ENCODE results near the gene SVIL.
"Not testable (repeated sequence)": the region's sequence is repeated elsewhere in the genome, so short reads cannot be mapped to it uniquely, and the experiment has no call there.

SVIL gene

DNA sequence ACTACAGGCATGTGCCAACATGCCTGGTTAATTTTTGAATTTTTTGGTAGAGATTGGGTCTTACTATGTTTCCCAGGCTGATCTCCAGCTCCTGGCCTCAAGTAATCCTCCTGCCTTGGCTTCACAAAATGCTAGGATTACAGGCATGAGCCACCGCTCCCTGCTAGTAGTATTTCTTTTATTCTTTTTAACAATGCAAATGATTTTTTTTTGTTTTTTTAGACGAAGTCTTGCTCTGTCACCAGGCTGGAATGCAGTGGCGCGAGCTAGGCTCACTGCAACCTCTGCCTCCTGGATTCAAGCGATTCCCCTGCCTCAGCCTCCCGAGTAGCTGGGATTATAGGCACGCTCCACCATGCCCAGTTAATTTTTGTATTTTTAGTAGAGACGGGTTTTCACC lies 58.1 kb downstream of the SVIL start:
- no peak overlapping the region for H3K4me3 ChIP-seq (ENCODE audit: low read length)
- TF ChIP-seq, protein P1, sequence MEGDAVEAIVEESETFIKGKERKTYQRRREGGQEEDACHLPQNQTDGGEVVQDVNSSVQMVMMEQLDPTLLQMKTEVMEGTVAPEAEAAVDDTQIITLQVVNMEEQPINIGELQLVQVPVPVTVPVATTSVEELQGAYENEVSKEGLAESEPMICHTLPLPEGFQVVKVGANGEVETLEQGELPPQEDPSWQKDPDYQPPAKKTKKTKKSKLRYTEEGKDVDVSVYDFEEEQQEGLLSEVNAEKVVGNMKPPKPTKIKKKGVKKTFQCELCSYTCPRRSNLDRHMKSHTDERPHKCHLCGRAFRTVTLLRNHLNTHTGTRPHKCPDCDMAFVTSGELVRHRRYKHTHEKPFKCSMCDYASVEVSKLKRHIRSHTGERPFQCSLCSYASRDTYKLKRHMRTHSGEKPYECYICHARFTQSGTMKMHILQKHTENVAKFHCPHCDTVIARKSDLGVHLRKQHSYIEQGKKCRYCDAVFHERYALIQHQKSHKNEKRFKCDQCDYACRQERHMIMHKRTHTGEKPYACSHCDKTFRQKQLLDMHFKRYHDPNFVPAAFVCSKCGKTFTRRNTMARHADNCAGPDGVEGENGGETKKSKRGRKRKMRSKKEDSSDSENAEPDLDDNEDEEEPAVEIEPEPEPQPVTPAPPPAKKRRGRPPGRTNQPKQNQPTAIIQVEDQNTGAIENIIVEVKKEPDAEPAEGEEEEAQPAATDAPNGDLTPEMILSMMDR (IDR thresholded peaks at IDR 0.05; ENCODE audit: insufficient read depth, low read depth, low read length, missing control alignments), result no peak
- DNase-seq (ENCODE audit: low read depth), result peak; percentile 81

DNA sequence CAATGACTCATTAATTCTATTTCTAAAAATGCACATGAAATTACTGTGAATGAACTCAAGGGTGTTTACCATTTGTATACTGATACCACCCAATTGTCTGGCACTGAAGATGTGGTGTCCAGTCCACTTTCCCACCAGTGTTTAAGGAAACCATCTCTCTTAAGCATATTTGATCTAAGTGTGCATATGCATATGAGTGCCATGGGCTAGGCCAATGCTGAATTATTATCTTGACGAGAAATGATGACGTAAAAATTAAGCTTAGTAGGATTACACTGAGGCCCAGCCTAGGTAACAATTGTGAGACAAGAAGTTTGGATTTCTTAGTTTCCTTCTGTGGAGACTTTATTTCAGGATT lies 59.7 kb downstream of the SVIL start:
- TF ChIP-seq, protein P1 (IDR thresholded peaks at IDR 0.05; ENCODE audit: insufficient read depth, low read depth, low read length, missing control alignments), result no peak
- no peak for DNase-seq (ENCODE audit: low read depth)
- no peak overlapping the region for H3K4me3 ChIP-seq (ENCODE audit: low read length)

DNA sequence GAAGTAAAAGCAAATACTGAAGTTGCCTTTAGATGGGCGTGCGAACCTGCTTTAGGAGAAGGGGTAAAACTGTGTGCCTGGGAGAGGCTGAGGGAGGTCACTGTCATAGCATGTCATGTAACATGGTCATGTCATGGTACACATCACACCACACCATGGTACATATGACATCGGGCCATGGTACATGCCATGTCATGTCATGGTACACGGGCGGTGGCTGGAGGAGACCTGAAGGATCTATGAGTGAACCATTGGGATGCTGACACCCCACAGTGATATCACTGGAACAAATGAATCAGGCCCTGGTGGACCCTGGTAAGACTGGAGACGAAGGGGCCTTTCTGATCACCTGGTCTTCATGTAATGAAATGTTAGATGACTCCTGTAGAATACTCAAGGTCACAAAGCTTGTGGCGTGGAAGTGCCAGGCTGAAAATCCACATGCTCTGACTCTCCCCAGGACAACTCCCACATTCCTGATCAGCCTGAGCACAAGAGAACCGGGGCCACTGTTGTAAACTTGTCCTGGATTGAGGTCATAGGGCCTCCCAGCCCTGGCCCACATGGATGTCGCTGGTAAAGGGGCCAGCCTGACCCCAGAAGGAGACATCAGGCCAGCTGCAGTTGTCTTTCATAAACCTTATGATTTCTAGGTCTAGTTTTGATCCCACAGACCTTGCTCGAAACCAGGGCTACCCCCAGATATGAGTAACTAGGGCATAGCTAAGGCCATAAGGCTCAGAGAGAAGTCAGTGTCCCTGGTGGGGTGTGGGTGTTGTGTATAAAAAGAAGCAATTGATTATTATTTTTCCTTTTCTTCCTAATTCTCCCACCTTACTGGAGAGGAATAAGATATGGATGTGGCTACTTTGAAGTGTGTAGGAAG lies 60.3 kb downstream of the SVIL start:
- H3K4me3 ChIP-seq (ENCODE audit: low read length); DNase-seq (ENCODE audit: low read depth): not testable (repeated sequence)

DNA sequence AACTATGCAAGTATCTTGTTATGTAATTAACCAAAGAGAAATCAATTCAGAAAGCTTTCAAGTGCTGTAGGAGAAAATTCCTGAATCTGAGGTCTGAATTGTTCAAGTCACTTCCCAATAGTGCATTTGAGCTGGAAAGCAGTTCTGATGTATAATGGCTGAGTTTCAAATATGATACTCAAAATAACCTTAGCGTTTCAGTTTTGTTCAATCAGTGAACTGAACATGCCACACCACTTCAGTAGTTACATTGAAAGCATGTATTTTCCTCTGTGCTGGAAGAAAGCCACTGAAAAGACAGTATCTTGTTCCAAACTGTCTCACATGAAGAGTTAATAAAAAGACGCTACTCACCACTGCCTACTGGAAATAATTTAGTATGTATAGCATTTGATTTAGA lies 64.5 kb downstream of the SVIL start:
- DNase-seq (ENCODE audit: low read depth); H3K4me3 ChIP-seq (ENCODE audit: low read length): not testable (repeated sequence)

DNA sequence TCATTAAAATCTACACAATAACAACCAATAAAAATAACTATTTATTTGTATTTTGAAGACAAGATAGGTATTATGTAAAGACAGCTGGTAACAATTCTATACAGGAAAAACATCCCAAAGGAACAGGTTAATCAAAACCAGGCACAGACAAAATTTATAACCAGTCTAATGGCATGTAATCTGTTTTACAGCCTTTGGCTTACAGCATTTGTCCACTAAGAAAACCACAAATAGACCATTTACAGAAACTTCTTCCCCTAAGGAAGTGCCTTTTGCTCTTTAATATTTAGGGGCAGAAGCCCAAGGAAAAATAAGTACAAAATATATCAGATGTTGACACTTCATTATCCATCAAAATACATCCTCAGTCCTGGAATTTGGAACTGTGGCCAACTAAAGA lies 65.0 kb downstream of the SVIL start:
- TF ChIP-seq, protein P1 (IDR thresholded peaks at IDR 0.05; ENCODE audit: insufficient read depth, low read depth, low read length, missing control alignments), result no peak
- no peak for DNase-seq (ENCODE audit: low read depth)
- no peak overlapping the region for H3K4me3 ChIP-seq (ENCODE audit: low read length)

DNA sequence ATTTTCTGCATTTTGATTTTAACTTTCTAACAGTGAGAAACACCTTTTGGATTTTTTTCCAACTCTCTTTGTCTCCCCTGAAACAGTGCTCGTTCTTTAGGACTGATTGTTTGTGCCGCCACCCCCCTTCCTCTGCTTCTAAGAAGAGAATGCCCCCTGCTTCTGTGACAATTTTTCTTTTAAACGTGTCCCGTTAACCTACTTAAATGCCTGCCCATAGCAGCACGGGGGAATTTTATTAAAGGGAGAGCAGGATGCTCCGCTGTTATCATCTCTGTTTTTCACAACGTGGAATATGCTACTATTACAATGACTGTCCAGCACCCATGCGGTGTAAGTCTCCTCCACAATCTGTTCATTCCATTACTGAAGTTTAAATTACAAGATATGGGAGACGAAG lies 67.8 kb downstream of the SVIL start:
- H3K4me3 ChIP-seq (ENCODE audit: low read length), result no peak overlapping the region
- no peak for DNase-seq (ENCODE audit: low read depth)
- TF ChIP-seq, protein P1 (IDR thresholded peaks at IDR 0.05; ENCODE audit: insufficient read depth, low read depth, low read length, missing control alignments), result no peak

DNA sequence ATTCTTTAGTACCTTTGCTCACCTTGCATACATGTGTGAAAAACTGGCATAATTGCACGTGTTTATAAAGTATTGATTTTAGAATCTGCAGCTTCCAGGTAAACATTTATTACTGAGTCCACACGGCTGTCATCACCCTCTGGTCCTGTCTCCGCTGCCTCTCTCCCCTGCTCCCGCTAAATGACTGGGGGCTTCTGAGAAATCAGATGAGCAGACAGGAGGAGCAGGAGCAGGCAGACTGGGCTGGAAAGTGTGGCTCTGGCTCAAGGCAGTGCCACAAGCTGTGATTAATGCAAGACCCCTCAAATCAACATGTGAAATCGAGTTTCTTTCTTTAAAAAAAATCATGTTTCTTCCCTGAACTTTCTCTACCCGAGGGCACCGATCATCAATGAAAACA lies 68.6 kb downstream of the SVIL start:
- not testable (repeated sequence) for H3K4me3 ChIP-seq (ENCODE audit: low read length); DNase-seq (ENCODE audit: low read depth)

DNA sequence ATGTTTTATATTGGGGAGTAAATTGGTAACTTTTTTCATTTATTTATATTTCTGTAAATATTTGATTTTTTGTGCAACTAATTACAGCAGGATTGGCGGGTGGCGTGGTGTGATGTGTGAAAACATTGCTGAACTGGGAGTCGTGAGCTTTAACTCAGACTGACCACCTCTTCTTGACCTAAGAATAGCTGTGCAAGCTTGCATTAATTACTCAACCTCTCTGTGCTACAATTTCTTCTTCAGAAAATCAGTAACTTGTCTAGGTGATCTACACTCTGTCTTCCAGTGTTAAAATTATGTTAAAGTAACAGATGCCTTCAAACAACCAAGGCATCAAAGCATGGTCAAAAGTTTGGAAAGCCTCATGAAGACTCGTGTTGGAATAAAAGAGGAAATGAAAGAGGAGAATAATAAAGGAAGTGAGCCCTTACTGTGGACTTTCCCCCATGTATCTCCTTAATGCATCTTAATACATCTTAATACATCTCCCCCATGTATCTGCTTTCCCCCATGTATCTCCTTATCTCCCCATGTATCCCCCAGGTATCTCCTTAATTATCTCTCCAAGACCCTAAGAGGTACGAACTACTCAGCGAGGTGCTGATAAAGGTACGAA lies 71.2 kb downstream of the SVIL start:
- DNase-seq (ENCODE audit: low read depth), result no peak
- TF ChIP-seq, protein P1 (IDR thresholded peaks at IDR 0.05; ENCODE audit: insufficient read depth, low read depth, low read length, missing control alignments), result no peak
- no peak overlapping the region for H3K4me3 ChIP-seq (ENCODE audit: low read length)

DNA sequence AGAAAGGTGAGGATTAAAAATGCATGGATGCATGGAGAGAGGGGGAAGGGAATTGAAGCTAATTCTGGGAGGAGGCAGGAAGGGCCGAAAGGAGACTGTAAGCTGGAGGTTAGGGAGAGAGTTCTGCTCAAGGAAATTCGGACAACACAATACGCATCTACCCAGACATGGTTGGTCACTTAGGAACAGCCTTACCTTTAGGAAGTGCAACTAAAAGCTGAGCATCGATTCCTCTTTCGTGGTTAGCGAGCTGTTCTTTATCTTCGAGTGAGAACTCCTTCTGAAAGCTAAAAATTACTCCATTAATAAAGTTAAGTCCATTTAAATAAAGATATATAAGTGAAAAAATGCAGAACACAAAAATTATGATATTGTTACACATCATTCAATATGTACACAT lies 71.8 kb downstream of the SVIL start:
- H3K4me3 ChIP-seq (ENCODE audit: low read length); DNase-seq (ENCODE audit: low read depth): not testable (repeated sequence)
